Heart left ventricle (tissue), 16 donors: ENCODE measurements around the gene ZNF747. TPM values are rescaled to one million over a fixed set of nuclear protein-coding genes. Genes with fewer than 3 reads are reported as not detected.

Source experiments
- ATAC-seq, 4 donors: fragments of 200-7000 bp; cut with Tn5 transposase; one replicate each; pipeline ENCODE4 v1.9.1; 2020 to 2022; ENCODE audit warnings: moderate library complexity in 4 of 4, mild to moderate bottlenecking in 3 of 4, moderate number of reproducible peaks in 1 of 4
- DNase-seq, 5 donors: peaks; one replicate each; pipeline ENCODE4 v3.0.0-alpha.2; 2020
- H3K27ac ChIP-seq, 12 donors: fragments of 200-600 bp; sonication (generic) in 4 of 12; one replicate each; pipeline versions ENCODE4 v1.5.0 to v1.8.0; 2016 to 2022; ENCODE audit warnings: mild to moderate bottlenecking in 2 of 12
- H3K27me3 ChIP-seq, 9 donors: fragments of 200-600 bp; sonication (generic) in 2 of 9; one replicate each; pipeline versions ENCODE4 v1.5.1 to v1.8.0; 2016 to 2022; ENCODE audit warnings: mild to moderate bottlenecking in 3 of 9
- H3K36me3 ChIP-seq, 9 donors: fragments of 200-600 bp; sonication (generic) in 2 of 9; one replicate each; pipeline versions ENCODE4 v1.5.0 to v1.8.0; 2018 to 2022; ENCODE audit warnings: mild to moderate bottlenecking in 2 of 9
- H3K4me1 ChIP-seq, 12 donors: fragments of 200-600 bp; sonication (generic) in 4 of 12; one replicate each; pipeline versions ENCODE4 v1.5.0 to v1.8.0; 2016 to 2022; ENCODE audit warnings: mild to moderate bottlenecking in 3 of 12
- H3K4me3 ChIP-seq, 12 donors: fragments of 200-600 bp; sonication (generic) in 4 of 12; one replicate each; pipeline versions ENCODE4 v1.5.0 to v1.8.0; 2017 to 2022; ENCODE audit warnings: mild to moderate bottlenecking in 9 of 12, moderate library complexity in 4 of 12
- H3K9me3 ChIP-seq, 12 donors: fragments of 200-600 bp; sonication (generic) in 4 of 12; one replicate each; pipeline versions ENCODE4 v1.5.0 to v1.8.0; 2016 to 2022; ENCODE audit warnings: mild to moderate bottlenecking in 1 of 12
- POLR2A ChIP-seq, 2 donors: fragments of 450-650 bp; IDR thresholded peaks; one replicate each; pipeline ENCODE4 v1.6.1; 2017; ENCODE audit warnings: antibody characterized with exemption in 2 of 2, mild to moderate bottlenecking in 2 of 2, moderate library complexity in 2 of 2
- WGBS, 4 donors: extraction: QIAGEN DNeasy Blood & Tissue Kit in 2 of 4; methylation state at CpG; one replicate each; pipeline versions ENCODE4 v1.1.5 to v1.1.7; 2013 to 2018; 5-methylcytosine and 5-hydroxymethylcytosine counted together
- intact Hi-C, 10 donors: fragments of 100-400 bp; cut with DNase I; formaldehyde crosslinking; loops; one replicate each; pipeline versions ENCODE4 v1.11.1 to v1.14.2; 2022
- long read RNA-seq, 3 donors: library from polyadenylated mRNA; unstranded; transcript quantifications; one replicate each; pipeline ENCODE4 v2.0.0, GENCODE V29; 2020 to 2021
- polyA plus RNA-seq, 2 donors: library from polyadenylated mRNA; stranded (reverse); fragments of 200-250 nt; gene quantifications; one replicate each; pipeline ENCODE4 v1.2.3, GENCODE V29; 2013
- total RNA-seq, 9 donors: library from RNA; depleted of rRNA in 2 of 9; stranded (reverse); fragments of >200 nt in 2 of 9; fragmentation: NEBNext Ultra II Directional in 3 of 9; extraction: Animal tissue kit (Norgen Biotek cat#: 25700) in 3 of 9; gene quantifications; one replicate each; pipeline versions ENCODE4 v1.1.0 to v1.2.4, GENCODE V29; 2016 to 2023
- TF ChIP-seq, protein P1 (sequence below), 12 donors: fragments of 200-600 bp; sonication (generic) in 4 of 12; IDR thresholded peaks; one replicate each; pipeline versions ENCODE4 v1.5.0 to v1.8.0; 2018 to 2022; ENCODE audit warnings: antibody characterized with exemption in 12 of 12, mild to moderate bottlenecking in 5 of 12
- donor health status: ischemic (EF 13 %, LVEDD 7.1; RV severe dilation, severe dysfunction).
- donor health status: healthy with polysubstance abuse.
- donor health status: DM: no; HTN: yes; CAD: no.
- donor health status: DM: no; HTN: no; CAD: no.
- donor health status: ischemic (EF 25% LVEDD 6.9; RV normal size, moderate dysfunction).
- donor health status: ischemic (EF 25% LVEDD 5.7; RV mildly dilated, moderate dysfunction).
- donor health status: healthy.
- donor health status: DM: yes; HTN: yes; CAD: no.
- donor health status: ischemic (EF 35%, LVEDD 5.7; RV mildly dilated, moderate dysfunction).
- donor health status: nonischemic (EF 11% LVEDD 7.7; RV severe dilation, severe dysfunction).
- donor health status: DM: yes; HTN: yes; CAD: no.
- donor health status: PGD.
- donor health status: ischemic (EF 29% LVEDD 5.4; RV normal size, mild dysfunction).
- donor health status: nonischemic (EF 23%, LVEDD 6.1; RV moderate dilation, normal function).

ZNF747 gene
- total RNA-seq (10 to 100 TPM in 5 of 9 donors, 1 to 10 TPM in 4; 8.6 to 15.2 (median 10.5) TPM), polyA plus RNA-seq (1 to 10 TPM; 8.9 to 9.5 TPM)
- long read RNA-seq, donor 1, transcript ZNF747-202 (2 exons, 3,504 nt), result major isoform, 13 of 24 reads
- long read RNA-seq, donor 1, partial matches to known transcripts, result 0 of 24 reads
- long read RNA-seq, donor 1, other reads (novel, unspliced or antisense), result 7 of 24 reads
- long read RNA-seq, donor 2, transcript ZNF747-202 (2 exons, 3,504 nt), result major isoform, 24 of 51 reads
- long read RNA-seq, donor 2, transcript ZNF747-201 (2 exons, 3,936 nt), result minor isoform, 14 of 51 reads
- long read RNA-seq, donor 2, transcript ZNF747-203 (3 exons, 1,511 nt), result minor isoform, 7 of 51 reads
- long read RNA-seq, donor 2, partial matches to known transcripts, result 0 of 51 reads
- long read RNA-seq, donor 2, other reads (novel, unspliced or antisense), result 6 of 51 reads
- long read RNA-seq, donor 3, transcript ZNF747-202 (2 exons, 3,504 nt), result major isoform, 12 of 20 reads
- long read RNA-seq, donor 3, partial matches to known transcripts, result 0 of 20 reads
- long read RNA-seq, donor 3, other reads (novel, unspliced or antisense), result 4 of 20 reads

DNA sequence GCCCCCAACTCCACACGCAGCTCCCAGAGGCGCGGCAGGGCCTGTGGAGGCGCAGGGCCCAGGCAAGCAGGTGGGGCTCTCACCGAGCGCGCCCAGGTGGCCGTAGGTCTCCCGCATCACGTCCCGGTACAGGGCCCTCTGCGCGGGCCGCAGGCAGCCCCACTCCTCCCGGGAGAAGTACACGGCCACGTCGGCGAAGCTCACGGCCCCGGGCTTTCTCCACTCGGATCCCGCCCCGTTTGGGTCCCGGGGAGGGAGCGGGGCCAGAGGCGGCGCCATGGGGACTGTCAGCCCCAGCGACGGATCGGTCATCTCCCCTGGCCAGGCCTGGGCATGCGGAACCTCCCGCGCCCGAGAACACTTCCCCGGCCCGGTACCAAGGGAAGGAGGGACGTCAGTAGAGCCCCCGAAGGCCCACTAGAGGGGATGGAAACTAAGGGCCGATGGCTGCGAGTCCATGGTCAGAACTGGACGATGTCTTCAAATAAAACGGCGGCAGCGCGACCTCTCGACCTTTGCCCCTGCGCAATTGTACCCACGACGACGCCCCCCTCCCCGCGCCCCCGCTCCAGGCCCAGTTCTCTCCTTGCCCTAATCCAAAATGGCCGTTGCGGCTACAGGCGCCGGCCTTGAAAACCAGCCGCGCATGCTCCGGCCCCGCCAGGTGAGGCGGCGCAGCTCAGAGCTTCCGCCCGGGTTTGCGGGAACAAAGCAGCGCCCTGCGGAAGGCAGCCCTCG, at the start of gene ZNF747:
Gene ZNF747 (minus strand): TSS at position 491 of the 738 bp plus-strand sequence. CDS start 179 bp downstream, at position 312.
- peaks cover 0 to 28% (median 23%) of the 10 kb centered on the region in 9 donors for H3K36me3 ChIP-seq
- no peaks in the 10 kb centered on the region for H3K9me3 ChIP-seq
- 0 to 1% (median 0%) methylated on average over 19 to 70 of the region's 70 CpGs for WGBS, 4 donors
- peak in 1 of 2 donors; percentile 63 for TF ChIP-seq POLR2A (IDR thresholded peaks at IDR 0.05)
- TF ChIP-seq, protein P1, sequence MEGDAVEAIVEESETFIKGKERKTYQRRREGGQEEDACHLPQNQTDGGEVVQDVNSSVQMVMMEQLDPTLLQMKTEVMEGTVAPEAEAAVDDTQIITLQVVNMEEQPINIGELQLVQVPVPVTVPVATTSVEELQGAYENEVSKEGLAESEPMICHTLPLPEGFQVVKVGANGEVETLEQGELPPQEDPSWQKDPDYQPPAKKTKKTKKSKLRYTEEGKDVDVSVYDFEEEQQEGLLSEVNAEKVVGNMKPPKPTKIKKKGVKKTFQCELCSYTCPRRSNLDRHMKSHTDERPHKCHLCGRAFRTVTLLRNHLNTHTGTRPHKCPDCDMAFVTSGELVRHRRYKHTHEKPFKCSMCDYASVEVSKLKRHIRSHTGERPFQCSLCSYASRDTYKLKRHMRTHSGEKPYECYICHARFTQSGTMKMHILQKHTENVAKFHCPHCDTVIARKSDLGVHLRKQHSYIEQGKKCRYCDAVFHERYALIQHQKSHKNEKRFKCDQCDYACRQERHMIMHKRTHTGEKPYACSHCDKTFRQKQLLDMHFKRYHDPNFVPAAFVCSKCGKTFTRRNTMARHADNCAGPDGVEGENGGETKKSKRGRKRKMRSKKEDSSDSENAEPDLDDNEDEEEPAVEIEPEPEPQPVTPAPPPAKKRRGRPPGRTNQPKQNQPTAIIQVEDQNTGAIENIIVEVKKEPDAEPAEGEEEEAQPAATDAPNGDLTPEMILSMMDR (IDR thresholded peaks at IDR 0.05), result peak in 2 of 12 donors; percentile 12 to 13
- ATAC-seq (peak; percentile 88 to 95 (median 90)), DNase-seq (peak; percentile 95 to 96 (median 96))
- peaks cover 0 to 34% (median 21%) of the 10 kb centered on the region in 12 donors for H3K4me1 ChIP-seq
- no peaks in the 10 kb centered on the region for H3K27me3 ChIP-seq
- intact Hi-C loops, result loop anchor here (1.0 to 10.0 kb wide), 9 partner anchors 22 to 104 kb away; partner anchors contain the start of genes ZNF764 (in 9 of the 10), ZNF688 (in 5 of the 10), DCTPP1 (in 1 of the 10) and ZNF785 (in 1 of the 10)
- H3K4me3 ChIP-seq, result peak within 1 kb of the TSS; percentile 31 to 94 (median 82)
- H3K27ac ChIP-seq, result peak within 1 kb of the TSS; percentile 86 to 99 (median 94)

DNA sequence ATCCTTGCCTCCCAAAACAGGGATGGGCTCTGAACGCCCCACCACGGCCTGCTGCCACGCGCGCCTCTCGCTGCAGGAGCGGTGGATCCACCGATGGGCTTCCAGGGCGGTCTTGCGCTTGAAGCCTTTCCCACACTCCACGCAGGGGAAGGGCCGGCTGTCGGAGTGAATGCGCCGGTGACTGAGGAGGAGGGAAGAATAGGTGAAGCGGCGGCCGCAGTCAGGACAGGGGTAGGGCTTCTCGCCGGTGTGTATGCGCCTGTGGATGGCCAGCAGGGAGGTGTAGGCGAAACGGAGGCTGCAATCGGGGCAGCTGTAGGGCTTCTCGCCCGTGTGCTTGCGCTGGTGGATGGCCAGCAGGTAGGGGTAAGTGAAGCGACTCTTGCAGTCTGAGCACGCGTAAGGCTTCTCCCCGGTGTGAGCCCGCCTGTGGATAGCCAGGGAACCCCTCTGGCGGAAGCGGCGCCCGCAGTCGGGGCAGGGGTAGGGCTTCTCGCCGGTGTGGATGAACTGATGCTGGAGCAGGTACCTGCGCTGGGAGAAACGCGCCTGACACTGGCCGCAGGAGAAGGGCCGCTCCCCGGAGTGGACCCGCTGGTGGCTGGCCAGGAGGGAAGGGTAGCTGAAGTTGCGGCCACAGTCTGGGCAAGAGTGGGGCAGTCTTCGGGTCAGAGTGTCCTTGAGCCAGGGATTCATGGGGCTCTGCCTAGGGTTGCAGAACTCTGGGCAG, 48.1 kb upstream of the ZNF747 start:
- H3K9me3 ChIP-seq, result no peaks in the 10 kb centered on the region
- intact Hi-C loops, result loop anchor here in 2 of 10 donors (10.0 kb wide), 2 partner anchors 62 to 72 kb away; partner anchors contain the start of genes FBRS (in 1 of the 2) and PRR14 (in 1 of the 2)
- H3K4me3 ChIP-seq, result no peak overlapping the region
- no peak overlapping the region for H3K27ac ChIP-seq
- ATAC-seq, result no peak
- peaks cover 0 to 55% (median 45%) of the 10 kb centered on the region in 9 donors for H3K36me3 ChIP-seq
- no peaks in the 10 kb centered on the region for H3K27me3 ChIP-seq
- WGBS, 4 donors, result 95 to 96% (median 96%) methylated on average over 42 to 48 of the region's 48 CpGs
- DNase-seq, result no peak
- H3K4me1 ChIP-seq, result peaks cover 0 to 25% (median 10%) of the 10 kb centered on the region in 12 donors
- TF ChIP-seq, protein P1 (IDR thresholded peaks at IDR 0.05), result no peak
- no peak for TF ChIP-seq POLR2A (IDR thresholded peaks at IDR 0.05)

DNA sequence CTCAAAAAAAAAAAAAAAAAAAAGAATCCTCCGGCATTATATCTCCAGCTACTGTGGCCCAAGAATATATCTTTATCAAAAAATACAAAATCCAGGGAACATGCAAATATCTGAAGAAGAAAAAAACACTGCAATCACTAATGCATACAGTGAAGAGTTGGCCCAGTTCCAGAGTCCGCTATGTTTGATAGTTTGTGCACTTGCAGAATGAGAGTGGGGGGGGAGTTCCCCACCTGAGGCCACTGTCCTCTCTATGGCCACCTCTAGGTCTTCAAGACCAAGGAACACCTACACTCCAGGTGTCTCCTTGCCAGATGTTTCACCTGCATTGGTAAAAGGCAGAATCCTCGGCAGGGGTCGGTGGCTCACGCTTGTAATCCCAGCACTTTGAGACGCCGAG, 46.8 kb upstream of the ZNF747 start:
- no peak overlapping the region for H3K27ac ChIP-seq
- no peak overlapping the region for H3K4me3 ChIP-seq
- DNase-seq (no peak), ATAC-seq (no peak)
- WGBS, 4 donors, result 87 to 90% (median 88%) methylated on average over 7 of the region's 7 CpGs
- H3K4me1 ChIP-seq, result peaks cover 0 to 21% (median 9%) of the 10 kb centered on the region in 12 donors
- TF ChIP-seq POLR2A (IDR thresholded peaks at IDR 0.05), result no peak
- intact Hi-C loops, result loop anchor here in 2 of 10 donors (10.0 kb wide), 2 partner anchors 63 to 73 kb away; partner anchors contain the start of genes FBRS (in 1 of the 2) and PRR14 (in 1 of the 2)
- H3K9me3 ChIP-seq, result no peaks in the 10 kb centered on the region
- peaks cover 0 to 67% (median 46%) of the 10 kb centered on the region in 9 donors for H3K36me3 ChIP-seq
- no peaks in the 10 kb centered on the region for H3K27me3 ChIP-seq

DNA sequence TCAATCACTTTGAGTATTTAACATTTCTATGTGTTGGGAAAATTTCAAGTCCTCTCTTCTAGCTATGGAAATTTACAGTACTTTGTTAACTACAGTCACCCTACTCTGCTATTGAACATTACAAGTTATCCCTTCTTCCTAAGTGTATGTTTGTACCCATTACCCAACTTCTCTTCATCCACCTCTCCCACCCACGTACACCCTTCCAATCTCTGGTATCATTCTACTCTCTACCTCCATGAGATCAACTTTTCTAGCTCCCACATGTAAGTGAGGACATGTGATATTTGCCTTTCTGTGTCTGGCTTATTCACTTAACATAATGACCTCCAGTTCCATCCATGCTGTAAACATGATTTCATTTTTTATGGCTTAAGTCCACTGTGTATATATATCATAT, 40.0 kb upstream of the ZNF747 start:
- H3K4me1 ChIP-seq, result peaks cover 3 to 24% (median 19%) of the 10 kb centered on the region in 12 donors
- ATAC-seq, result no peak
- no peak overlapping the region for H3K4me3 ChIP-seq
- H3K36me3 ChIP-seq, result peaks cover 0 to 35% (median 23%) of the 10 kb centered on the region in 9 donors
- DNase-seq, result no peak
- intact Hi-C loops, result loop anchor here in 6 of 10 donors (5.0 kb wide), 5 partner anchors 37 to 78 kb away; partner anchors contain the start of genes ZNF747 (in 3 of the 6), ZNF768 (in 2 of the 6) and PRR14 (in 1 of the 6)
- H3K9me3 ChIP-seq, result no peaks in the 10 kb centered on the region
- no peak for TF ChIP-seq POLR2A (IDR thresholded peaks at IDR 0.05)
- TF ChIP-seq, protein P1 (IDR thresholded peaks at IDR 0.05), result no peak
- H3K27ac ChIP-seq, result no peak overlapping the region
- no peaks in the 10 kb centered on the region for H3K27me3 ChIP-seq
- WGBS, 4 donors, result 78 to 89% (median 85%) methylated on average over 1 of the region's 1 CpG
